ENCODE data around the gene PTCH1. TPM values are rescaled to one million over a fixed set of nuclear protein-coding genes. Genes with fewer than 3 reads are reported as not detected.

Gene PTCH1
- total and polyA plus RNA-seq, 10 of the 15 experiments (the other 5 are each of a cell fraction or from before 2014, with no cell fraction given): 0.16 to 6.1 (median 2.6) TPM

DNA sequence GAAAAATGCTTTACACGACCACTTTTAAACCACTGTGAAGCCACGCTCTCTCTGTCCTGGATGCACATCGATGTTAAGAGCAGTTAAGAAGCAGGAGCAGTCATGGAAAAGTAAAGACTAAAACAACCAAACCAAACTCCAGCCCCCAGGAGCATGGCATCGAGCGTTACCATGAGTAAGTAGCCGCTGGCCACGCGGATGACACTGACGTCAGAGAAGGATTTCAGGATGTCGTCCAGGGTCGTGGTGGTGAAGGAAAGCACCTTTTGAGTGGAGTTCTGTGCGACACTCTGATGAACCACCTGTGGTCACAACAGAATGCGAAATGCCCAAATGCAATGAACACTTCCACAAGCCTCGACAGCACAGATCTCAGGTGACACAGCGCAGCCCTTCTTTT is 38.9 kb downstream of the PTCH1 start:
- ATAC-seq: no peak
- Histone ChIP-seq H3K9me3 (replicated peaks; ENCODE audit: control insufficient read depth, insufficient read depth, low read length) (no peaks in the 10 kb centered on the region), H3K27ac (ENCODE audit: control insufficient read depth, insufficient read depth) (no peak overlapping the region), H3K4me1 (ENCODE audit: control insufficient read depth, insufficient read depth, low read length) (no peaks in the 10 kb centered on the region; the same call in 1 of the 2 replicates), H3K4me2 (ENCODE audit: control insufficient read depth, insufficient read depth) (no peak overlapping the region), H3K36me3 (ENCODE audit: control insufficient read depth in 2 of 2, insufficient read depth in 2 of 2, low read length in 1 of 2) (peaks cover 4 to 24% of the 10 kb centered on the region in 2 experiments; a peak in 3 of 4 replicates), H3K27me3 (replicated peaks in 1 of 2; ENCODE audit: control insufficient read depth in 2 of 2, insufficient read depth in 2 of 2, low read length in 1 of 2) (no peaks in the 10 kb centered on the region), H2AFZ (ENCODE audit: control insufficient read depth, low read depth, low read length) (no peak overlapping the region), H3K79me2 (ENCODE audit: control insufficient read depth, insufficient read depth, low read length) (no peaks in the 10 kb centered on the region), H3K4me3 (no peak overlapping the region), H4K20me1 (ENCODE audit: control insufficient read depth, insufficient read depth) (no peaks in the 10 kb centered on the region), H3K9ac (ENCODE audit: control insufficient read depth, insufficient read depth, low read length) (no peak overlapping the region)
- ChIA-PET CTCF (interaction anchor here (1.2 kb wide), 1 partner anchor 27 kb away, joined by 3 read pairs; no protein-coding TSS in a partner anchor), POLR2A (interaction anchor here (0.5 kb wide), 1 partner anchor 24 kb away, joined by 3 read pairs; no protein-coding TSS in a partner anchor), RAD21 (ENCODE audit: unreplicated experiment) (no interaction called here), SMC1A (ENCODE audit: uncharacterized antibody, unreplicated experiment) (no interaction called here)
- intact Hi-C loops (cut with micrococcal nuclease; ENCODE audit: unreplicated experiment) (no loop called here), in situ Hi-C loops (cut with MboI) (no loop called here)
- no TSS peak for BruUV-seq (replicated peaks)
- no peak for FAIRE-seq
- 96% methylated on average over 15 of the region's 15 CpGs for WGBS (ENCODE audit: insufficient coverage, insufficient replicate concordance, low lambda C conversion rate, missing lambda C conversion rate)
- no peak for DNase-seq (ENCODE audit: low read depth, low spot score)
- TF ChIP-seq FOXK2 (IDR thresholded peaks at IDR 0.05) (no peak), SREBF1 (IDR thresholded peaks at IDR 0.05; ENCODE audit: low read length) (no peak), NRF1 (conservative IDR thresholded peaks at IDR 0.05; ENCODE audit: low read depth, low read length) (no peak), E4F1 (IDR thresholded peaks at IDR 0.05; ENCODE audit: borderline replicate concordance, partially characterized antibody) (no peak), EED (IDR thresholded peaks at IDR 0.05; ENCODE audit: low read depth) (no peak), KLF5 (IDR thresholded peaks at IDR 0.05; ENCODE audit: partially characterized antibody) (no peak), NFIC (IDR thresholded peaks at IDR 0.05; ENCODE audit: low read depth, low read length) (no peak), RCOR1 (conservative IDR thresholded peaks at IDR 0.05; ENCODE audit: low read depth, low read length) (no peak), SMC3 (IDR thresholded peaks at IDR 0.05; ENCODE audit: borderline replicate concordance, low read length) (no peak), IRF4 (IDR thresholded peaks at IDR 0.05; ENCODE audit: low read depth, low read length) (no peak), JUND (IDR thresholded peaks at IDR 0.05; ENCODE audit: low read depth, low read length) (no peak), SP1 (IDR thresholded peaks at IDR 0.05; ENCODE audit: low read depth, low read length) (no peak), STAT3 (IDR thresholded peaks at IDR 0.05; ENCODE audit: low read depth, low read length) (no peak)
- TF ChIP-seq, protein P1, sequence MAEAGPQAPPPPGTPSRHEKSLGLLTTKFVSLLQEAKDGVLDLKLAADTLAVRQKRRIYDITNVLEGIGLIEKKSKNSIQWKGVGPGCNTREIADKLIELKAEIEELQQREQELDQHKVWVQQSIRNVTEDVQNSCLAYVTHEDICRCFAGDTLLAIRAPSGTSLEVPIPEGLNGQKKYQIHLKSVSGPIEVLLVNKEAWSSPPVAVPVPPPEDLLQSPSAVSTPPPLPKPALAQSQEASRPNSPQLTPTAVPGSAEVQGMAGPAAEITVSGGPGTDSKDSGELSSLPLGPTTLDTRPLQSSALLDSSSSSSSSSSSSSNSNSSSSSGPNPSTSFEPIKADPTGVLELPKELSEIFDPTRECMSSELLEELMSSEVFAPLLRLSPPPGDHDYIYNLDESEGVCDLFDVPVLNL (IDR thresholded peaks at IDR 0.05; ENCODE audit: low read depth, low read length): no peak
- TF ChIP-seq, protein P2, sequence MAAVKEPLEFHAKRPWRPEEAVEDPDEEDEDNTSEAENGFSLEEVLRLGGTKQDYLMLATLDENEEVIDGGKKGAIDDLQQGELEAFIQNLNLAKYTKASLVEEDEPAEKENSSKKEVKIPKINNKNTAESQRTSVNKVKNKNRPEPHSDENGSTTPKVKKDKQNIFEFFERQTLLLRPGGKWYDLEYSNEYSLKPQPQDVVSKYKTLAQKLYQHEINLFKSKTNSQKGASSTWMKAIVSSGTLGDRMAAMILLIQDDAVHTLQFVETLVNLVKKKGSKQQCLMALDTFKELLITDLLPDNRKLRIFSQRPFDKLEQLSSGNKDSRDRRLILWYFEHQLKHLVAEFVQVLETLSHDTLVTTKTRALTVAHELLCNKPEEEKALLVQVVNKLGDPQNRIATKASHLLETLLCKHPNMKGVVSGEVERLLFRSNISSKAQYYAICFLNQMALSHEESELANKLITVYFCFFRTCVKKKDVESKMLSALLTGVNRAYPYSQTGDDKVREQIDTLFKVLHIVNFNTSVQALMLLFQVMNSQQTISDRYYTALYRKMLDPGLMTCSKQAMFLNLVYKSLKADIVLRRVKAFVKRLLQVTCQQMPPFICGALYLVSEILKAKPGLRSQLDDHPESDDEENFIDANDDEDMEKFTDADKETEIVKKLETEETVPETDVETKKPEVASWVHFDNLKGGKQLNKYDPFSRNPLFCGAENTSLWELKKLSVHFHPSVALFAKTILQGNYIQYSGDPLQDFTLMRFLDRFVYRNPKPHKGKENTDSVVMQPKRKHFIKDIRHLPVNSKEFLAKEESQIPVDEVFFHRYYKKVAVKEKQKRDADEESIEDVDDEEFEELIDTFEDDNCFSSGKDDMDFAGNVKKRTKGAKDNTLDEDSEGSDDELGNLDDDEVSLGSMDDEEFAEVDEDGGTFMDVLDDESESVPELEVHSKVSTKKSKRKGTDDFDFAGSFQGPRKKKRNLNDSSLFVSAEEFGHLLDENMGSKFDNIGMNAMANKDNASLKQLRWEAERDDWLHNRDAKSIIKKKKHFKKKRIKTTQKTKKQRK (IDR thresholded peaks at IDR 0.05; ENCODE audit: low read depth, low read length): no peak

All from GM12878 (cell line).